Activated B cell treated with CpG ODN at 0.5 μM for 24 hours (primary cell): ENCODE measurements around the gene HID1. TPM values are rescaled to one million over a fixed set of nuclear protein-coding genes. Genes with fewer than 3 reads are reported as not detected.

Experiments
- ATAC-seq: fragments of 200-7000 bp; cut with Tn5 transposase; one replicate; pipeline ENCODE4 v1.10.0; 2021; ENCODE audit warnings: low read depth, mild to moderate bottlenecking, moderate library complexity
- CTCF ChIA-PET: fragments of 350-600 bp; sonication (Branson Sonifier 250); formaldehyde crosslinking; loops from one replicate; lab custom pipeline; 2021; ENCODE audit warnings: antibody characterized with exemption; lab: Charles Lee
- POLR2A ChIA-PET: fragments of 350-600 bp; sonication (Branson Sonifier 250); formaldehyde crosslinking; loops from one replicate; lab custom pipeline; 2021; ENCODE audit warnings: antibody characterized with exemption; lab: Charles Lee
- DNase-seq: peaks from one replicate; pipeline ENCODE4 v3.0.0; 2022
- H3K27ac Mint-ChIP-seq: one replicate; pipeline ENCODE4 v1.8.0; 2020; ENCODE audit warnings: mixed read lengths
- H3K27me3 Mint-ChIP-seq: one replicate; pipeline ENCODE4 v1.8.0; 2021; ENCODE audit warnings: mixed read lengths
- H3K36me3 Mint-ChIP-seq: one replicate; pipeline ENCODE4 v1.8.0; 2021; ENCODE audit warnings: low read depth, mixed read lengths
- H3K4me1 Mint-ChIP-seq: one replicate; pipeline ENCODE4 v1.8.0; 2021; ENCODE audit warnings: mixed read lengths
- H3K4me3 Mint-ChIP-seq: one replicate; pipeline ENCODE4 v1.8.0; 2020; ENCODE audit warnings: mild to moderate bottlenecking, mixed read lengths
- H3K9me3 Mint-ChIP-seq: one replicate; pipeline ENCODE4 v1.8.0; 2020; ENCODE audit warnings: mixed read lengths
- intact Hi-C: fragments of 100-400 bp; cut with micrococcal nuclease; formaldehyde crosslinking; loops from one replicate; pipeline ENCODE4 v1.15.1; 2024
- total RNA-seq: library from RNA; stranded (reverse); gene quantifications from 2 replicates; pipeline ENCODE4 v1.2.3, GENCODE V29; 2022
- TF ChIP-seq, protein P1 (sequence below): fragments of 200-600 bp; IDR thresholded peaks from one replicate; pipeline ENCODE4 v1.8.0; 2022; ENCODE audit warnings: antibody characterized with exemption, mild to moderate bottlenecking

The HID1 gene
- total RNA-seq, 1 donor from 2014 or later, result 2.1 TPM

DNA sequence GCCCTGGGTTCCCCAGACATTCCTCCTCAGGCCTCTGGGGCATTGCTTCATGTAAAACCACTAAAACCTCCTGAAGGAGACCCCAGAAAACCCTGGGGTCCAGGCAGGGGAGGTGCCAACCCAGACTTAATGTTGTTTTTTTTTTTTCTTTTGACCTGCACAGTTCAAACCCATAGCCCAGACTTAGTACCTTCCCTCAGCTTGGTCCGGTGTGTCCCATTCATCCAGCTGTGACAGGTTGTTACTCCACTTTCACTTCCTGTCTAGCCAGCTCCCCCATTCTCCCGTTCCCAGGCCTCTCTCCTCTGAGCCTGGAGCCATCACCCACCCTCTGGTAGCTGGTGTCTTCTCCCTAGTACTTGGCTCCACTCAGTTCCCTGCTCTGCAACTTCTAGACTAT lies 19.7 kb upstream of the HID1 start:
- DNase-seq (no peak), ATAC-seq (no peak)
- Mint-ChIP-seq H3K4me1 (peaks cover 4% of the 10 kb centered on the region), H3K36me3 (no peaks in the 10 kb centered on the region), H3K27ac (no peak overlapping the region), H3K9me3 (no peaks in the 10 kb centered on the region), H3K27me3 (peaks cover 1% of the 10 kb centered on the region), H3K4me3 (no peak overlapping the region)
- CTCF ChIA-PET, result interaction anchor here (1.2 kb wide), 1 partner anchor 30 kb away, joined by 4 read pairs; no protein-coding TSS in a partner anchor
- POLR2A ChIA-PET, result interaction anchor here (0.7 to 1.0 kb wide), 2 partner anchors 9 to 21 kb away, joined by 3 read pairs; no protein-coding TSS in a partner anchor
- intact Hi-C loops, result no loop called here
- TF ChIP-seq, protein P1, sequence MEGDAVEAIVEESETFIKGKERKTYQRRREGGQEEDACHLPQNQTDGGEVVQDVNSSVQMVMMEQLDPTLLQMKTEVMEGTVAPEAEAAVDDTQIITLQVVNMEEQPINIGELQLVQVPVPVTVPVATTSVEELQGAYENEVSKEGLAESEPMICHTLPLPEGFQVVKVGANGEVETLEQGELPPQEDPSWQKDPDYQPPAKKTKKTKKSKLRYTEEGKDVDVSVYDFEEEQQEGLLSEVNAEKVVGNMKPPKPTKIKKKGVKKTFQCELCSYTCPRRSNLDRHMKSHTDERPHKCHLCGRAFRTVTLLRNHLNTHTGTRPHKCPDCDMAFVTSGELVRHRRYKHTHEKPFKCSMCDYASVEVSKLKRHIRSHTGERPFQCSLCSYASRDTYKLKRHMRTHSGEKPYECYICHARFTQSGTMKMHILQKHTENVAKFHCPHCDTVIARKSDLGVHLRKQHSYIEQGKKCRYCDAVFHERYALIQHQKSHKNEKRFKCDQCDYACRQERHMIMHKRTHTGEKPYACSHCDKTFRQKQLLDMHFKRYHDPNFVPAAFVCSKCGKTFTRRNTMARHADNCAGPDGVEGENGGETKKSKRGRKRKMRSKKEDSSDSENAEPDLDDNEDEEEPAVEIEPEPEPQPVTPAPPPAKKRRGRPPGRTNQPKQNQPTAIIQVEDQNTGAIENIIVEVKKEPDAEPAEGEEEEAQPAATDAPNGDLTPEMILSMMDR, result no peak

DNA sequence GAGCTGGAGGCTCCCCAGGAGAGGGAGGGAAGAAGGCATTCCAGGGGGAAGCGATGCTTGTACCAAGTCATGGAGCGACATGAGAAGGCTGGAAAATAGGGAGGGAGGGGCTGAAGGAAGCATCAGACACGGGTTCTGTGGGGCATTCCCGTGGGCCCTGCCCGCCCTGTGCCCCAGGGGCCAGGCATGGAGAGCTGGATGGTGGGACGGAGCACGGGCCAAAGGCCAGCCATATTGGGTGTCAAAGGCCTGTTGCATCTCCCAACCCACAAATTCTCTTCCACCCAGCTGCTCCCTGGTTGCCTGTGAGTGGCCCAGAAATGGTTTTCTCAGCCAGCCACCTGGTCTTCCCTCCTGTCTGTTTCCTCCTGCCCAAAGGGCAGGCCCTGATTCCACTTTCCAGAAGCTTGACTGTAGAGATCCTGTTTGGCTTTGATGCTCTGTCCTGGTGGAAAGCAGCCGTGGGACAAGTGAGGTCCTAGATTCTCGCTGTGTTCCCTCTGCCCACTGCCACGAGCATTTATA lies 18.1 kb upstream of the HID1 start:
- intact Hi-C loops, result no loop called here
- H3K9me3 Mint-ChIP-seq, result no peaks in the 10 kb centered on the region
- no peaks in the 10 kb centered on the region for H3K36me3 Mint-ChIP-seq
- ChIA-PET CTCF (no interaction called here), POLR2A (interaction anchor here (0.5 to 1.1 kb wide), 5 partner anchors 19 to 394 kb away, joined by 3 to 6 read pairs (median 3); partner anchors contain the start of gene MRPL58)
- no peak overlapping the region for H3K27ac Mint-ChIP-seq
- DNase-seq (no peak), ATAC-seq (no peak)
- TF ChIP-seq, protein P1, result no peak
- H3K4me1 Mint-ChIP-seq, result peaks cover 12% of the 10 kb centered on the region
- H3K27me3 Mint-ChIP-seq, result peaks cover 4% of the 10 kb centered on the region
- H3K4me3 Mint-ChIP-seq, result no peak overlapping the region

- Mint-ChIP-seq H3K27ac (no peak overlapping the region), H3K4me3 (peak overlapping the region; percentile 71), H3K9me3 (no peaks in the 10 kb centered on the region), H3K27me3 (peaks cover 4% of the 10 kb centered on the region), H3K4me1 (peaks cover 12% of the 10 kb centered on the region), H3K36me3 (no peaks in the 10 kb centered on the region)
- DNase-seq (no peak), ATAC-seq (peak; percentile 46)
- intact Hi-C loops, result loop anchor here (1.0 to 2.0 kb wide), 4 partner anchors 16 to 59 kb away; partner anchors contain the start of genes ATP5PD, HID1, KCTD2 and MRPL58
- CTCF ChIA-PET, result interaction anchor here (0.7 to 2.0 kb wide), 7 partner anchors 9 to 193 kb away, joined by 3 to 9 read pairs (median 3); partner anchors contain the start of genes HID1, MRPL58 and NT5C
- TF ChIP-seq, protein P1, result no peak
- POLR2A ChIA-PET, result interaction anchor here (0.8 to 2.9 kb wide), 3 partner anchors 24 to 301 kb away, joined by 3 to 23 read pairs (median 3); partner anchors contain the start of genes MRPL58 and SLC25A19
Observed at GRCh38 chr17:74987909-74988711, 15.6 kb upstream of the HID1 start.

DNA sequence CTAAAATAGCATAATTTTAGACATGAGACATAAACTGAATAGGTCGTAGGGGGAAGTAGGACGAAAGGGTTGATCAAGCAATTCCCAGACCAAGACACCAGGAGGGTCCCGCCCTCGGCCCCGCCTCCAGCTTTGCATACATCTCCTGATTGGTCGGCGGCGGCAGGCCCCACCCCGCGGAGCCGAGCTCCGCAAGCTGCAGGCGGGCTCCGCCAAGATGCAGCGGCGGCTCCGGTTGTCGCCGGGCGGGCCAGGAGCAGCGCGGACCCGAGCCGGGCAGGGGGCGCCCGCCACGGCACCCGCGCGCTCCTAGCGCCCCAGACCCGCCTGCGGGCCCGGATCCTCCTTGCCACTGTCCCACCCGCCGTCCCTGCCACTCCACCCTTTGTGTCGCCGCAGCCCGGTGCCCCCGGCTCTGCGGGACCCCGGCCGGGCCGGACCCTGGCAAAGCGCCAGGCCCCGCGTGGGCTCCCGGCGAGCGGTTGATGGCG lies 14.9 kb upstream of the HID1 start, which contains the start of gene CDR2L:
CDR2L (plus strand) TSS at position 215 of the 491 bp plus-strand sequence. CDS start 412 bp downstream, outside the sequence.
- Mint-ChIP-seq H3K27me3 (peaks cover 4% of the 10 kb centered on the region), H3K36me3 (no peaks in the 10 kb centered on the region), H3K9me3 (no peaks in the 10 kb centered on the region), H3K4me3 (peak within 1 kb of the TSS; percentile 81), H3K4me1 (peaks cover 12% of the 10 kb centered on the region), H3K27ac (peak within 1 kb of the TSS; percentile 64)
- ChIA-PET CTCF (interaction anchor here (0.7 to 2.0 kb wide), 6 partner anchors 15 to 194 kb away, joined by 3 to 9 read pairs (median 3); partner anchors contain the start of genes HID1, MRPL58 and NT5C), POLR2A (interaction anchor here (0.5 to 2.9 kb wide), 6 partner anchors 15 to 302 kb away, joined by 3 to 23 read pairs (median 4); partner anchors contain the start of genes HID1, MRPL58 and SLC25A19)
- intact Hi-C loops, result loop anchor here (1.0 to 2.0 kb wide), 4 partner anchors 15 to 59 kb away; partner anchors contain the start of genes ATP5PD, HID1, KCTD2 and MRPL58
- TF ChIP-seq, protein P1, result no peak
- ATAC-seq (peak; percentile 98), DNase-seq (peak; percentile 95)
